KMS-11 (cell line): ENCODE results near the gene PCSK5.

Experiments
- H2AFZ ChIP-seq: fragments of 200-600 bp; sonication (generic); 2 replicates; pipeline ENCODE4 v1.6.1; 2016; ENCODE audit warnings: antibody characterized with exemption, mixed run types, low read depth
- H3K27ac ChIP-seq: fragments of 200-600 bp; sonication (generic); 2 replicates; pipeline ENCODE4 v1.6.1; 2016; ENCODE audit warnings: mild to moderate bottlenecking, mixed run types
- H3K27me3 ChIP-seq: fragments of 200-600 bp; sonication (generic); 2 replicates; pipeline ENCODE4 v1.6.1; 2017; ENCODE audit warnings: mild to moderate bottlenecking, low read depth, mixed run types, moderate library complexity; ENCODE audit not compliant: insufficient read depth
- H3K36me3 ChIP-seq: fragments of 200-600 bp; sonication (generic); 2 replicates; pipeline ENCODE4 v1.6.1; 2017; ENCODE audit warnings: mild to moderate bottlenecking, mixed run types; ENCODE audit not compliant: insufficient read depth
- H3K4me1 ChIP-seq: fragments of 200-600 bp; sonication (generic); 2 replicates; pipeline ENCODE4 v1.6.1; 2016; ENCODE audit warnings: mild to moderate bottlenecking, low read depth, mixed run types; ENCODE audit not compliant: poor library complexity, severe bottlenecking
- H3K4me2 ChIP-seq: fragments of 200-600 bp; sonication (generic); 2 replicates; pipeline ENCODE4 v1.7.0; 2016; ENCODE audit warnings: mild to moderate bottlenecking, mixed run types
- H3K4me3 ChIP-seq: fragments of 200-600 bp; sonication (generic); IDR thresholded peaks from 2 replicates; pipeline ENCODE4 v1.6.1; 2017; ENCODE audit warnings: low read depth, low read length, mixed read lengths; ENCODE audit not compliant: insufficient read depth
- H3K79me2 ChIP-seq: fragments of 200-600 bp; sonication (generic); 2 replicates; pipeline ENCODE4 v1.6.1; 2016; ENCODE audit warnings: low read depth, mixed run types; ENCODE audit not compliant: insufficient read depth
- H3K9ac ChIP-seq: fragments of 200-600 bp; sonication (generic); 2 replicates; pipeline ENCODE4 v1.6.1; 2016; ENCODE audit warnings: mild to moderate bottlenecking, mixed run types
- H4K20me1 ChIP-seq: fragments of 200-600 bp; sonication (generic); 2 replicates; pipeline ENCODE4 v1.6.1; 2016; ENCODE audit warnings: mild to moderate bottlenecking, mixed run types; ENCODE audit not compliant: insufficient read depth
- TF ChIP-seq, protein P1 (sequence below): fragments of 200-600 bp; sonication (generic); conservative IDR thresholded peaks from 2 replicates; pipeline ENCODE4 v1.6.1; 2017; ENCODE audit warnings: low read depth, mild to moderate bottlenecking, antibody characterized with exemption, low read length, moderate library complexity, mixed read lengths

PCSK5 gene

GRCh38 chr9:75878488-75878860, 12.0 kb upstream of the PCSK5 start:
- H4K20me1 ChIP-seq, result no peaks in the 10 kb centered on the region
- no peaks in the 10 kb centered on the region for H3K36me3 ChIP-seq
- TF ChIP-seq, protein P1, sequence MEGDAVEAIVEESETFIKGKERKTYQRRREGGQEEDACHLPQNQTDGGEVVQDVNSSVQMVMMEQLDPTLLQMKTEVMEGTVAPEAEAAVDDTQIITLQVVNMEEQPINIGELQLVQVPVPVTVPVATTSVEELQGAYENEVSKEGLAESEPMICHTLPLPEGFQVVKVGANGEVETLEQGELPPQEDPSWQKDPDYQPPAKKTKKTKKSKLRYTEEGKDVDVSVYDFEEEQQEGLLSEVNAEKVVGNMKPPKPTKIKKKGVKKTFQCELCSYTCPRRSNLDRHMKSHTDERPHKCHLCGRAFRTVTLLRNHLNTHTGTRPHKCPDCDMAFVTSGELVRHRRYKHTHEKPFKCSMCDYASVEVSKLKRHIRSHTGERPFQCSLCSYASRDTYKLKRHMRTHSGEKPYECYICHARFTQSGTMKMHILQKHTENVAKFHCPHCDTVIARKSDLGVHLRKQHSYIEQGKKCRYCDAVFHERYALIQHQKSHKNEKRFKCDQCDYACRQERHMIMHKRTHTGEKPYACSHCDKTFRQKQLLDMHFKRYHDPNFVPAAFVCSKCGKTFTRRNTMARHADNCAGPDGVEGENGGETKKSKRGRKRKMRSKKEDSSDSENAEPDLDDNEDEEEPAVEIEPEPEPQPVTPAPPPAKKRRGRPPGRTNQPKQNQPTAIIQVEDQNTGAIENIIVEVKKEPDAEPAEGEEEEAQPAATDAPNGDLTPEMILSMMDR, result no peak
- no peaks in the 10 kb centered on the region for H3K27me3 ChIP-seq
- H3K9ac ChIP-seq, result no peak overlapping the region
- no peaks in the 10 kb centered on the region for H3K4me1 ChIP-seq
- H3K27ac ChIP-seq, result no peak overlapping the region
- H3K4me2 ChIP-seq, result no peak overlapping the region
- H3K4me3 ChIP-seq, result no peak overlapping the region
- no peak overlapping the region for H2AFZ ChIP-seq
- H3K79me2 ChIP-seq, result no peaks in the 10 kb centered on the region

DNA sequence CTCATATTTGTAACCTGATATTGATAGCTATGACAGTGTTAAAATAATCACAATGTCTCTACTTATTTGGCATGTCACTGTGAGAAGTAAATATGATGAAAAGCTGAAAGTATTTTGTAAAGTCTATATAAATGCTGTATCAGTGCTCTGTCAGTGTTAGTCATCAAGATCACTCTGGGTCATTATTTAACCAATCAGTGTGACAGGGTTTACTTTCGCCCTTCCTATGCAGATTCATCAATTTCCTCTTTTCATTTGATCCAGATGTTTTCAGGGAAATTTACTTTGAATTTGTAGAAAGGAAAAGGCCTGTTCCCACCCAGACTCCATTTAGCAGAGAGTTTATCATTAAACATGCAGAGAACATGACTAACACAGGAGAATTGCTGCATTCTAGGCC, 9.9 kb upstream of the PCSK5 start:
- no peaks in the 10 kb centered on the region for H4K20me1 ChIP-seq
- no peaks in the 10 kb centered on the region for H3K27me3 ChIP-seq
- H3K27ac ChIP-seq, result no peak overlapping the region
- H3K4me3 ChIP-seq, result no peak overlapping the region
- H2AFZ ChIP-seq, result no peak overlapping the region
- no peaks in the 10 kb centered on the region for H3K79me2 ChIP-seq
- H3K36me3 ChIP-seq, result no peaks in the 10 kb centered on the region
- H3K9ac ChIP-seq, result no peak overlapping the region
- TF ChIP-seq, protein P1, result no peak
- no peak overlapping the region for H3K4me2 ChIP-seq
- no peaks in the 10 kb centered on the region for H3K4me1 ChIP-seq

DNA sequence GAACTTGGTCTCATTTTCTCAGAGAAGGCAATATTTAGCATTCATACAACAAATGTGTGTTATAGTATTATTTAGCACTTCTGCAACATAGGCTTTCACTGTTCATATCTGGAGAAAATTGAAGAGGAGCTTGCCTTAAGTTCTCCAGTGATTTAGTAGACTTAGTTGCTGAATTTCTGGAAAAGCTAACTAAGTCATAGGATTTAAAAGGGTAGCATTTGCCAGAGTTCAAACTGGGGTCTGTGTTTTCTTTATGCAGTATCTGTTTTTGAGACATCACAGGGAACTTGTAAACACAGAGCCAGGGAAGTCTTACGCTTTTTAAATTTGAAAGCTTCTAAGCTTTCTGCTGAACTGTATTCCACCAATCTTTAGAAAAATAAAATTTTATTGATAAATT, 8.7 kb upstream of the PCSK5 start:
- H3K4me2 ChIP-seq, result no peak overlapping the region
- no peaks in the 10 kb centered on the region for H3K36me3 ChIP-seq
- no peak overlapping the region for H3K4me3 ChIP-seq
- H3K4me1 ChIP-seq, result no peaks in the 10 kb centered on the region
- no peaks in the 10 kb centered on the region for H3K27me3 ChIP-seq
- no peaks in the 10 kb centered on the region for H3K79me2 ChIP-seq
- H3K9ac ChIP-seq, result no peak overlapping the region
- no peak overlapping the region for H3K27ac ChIP-seq
- H2AFZ ChIP-seq, result no peak overlapping the region
- TF ChIP-seq, protein P1, result no peak
- H4K20me1 ChIP-seq, result no peaks in the 10 kb centered on the region

DNA sequence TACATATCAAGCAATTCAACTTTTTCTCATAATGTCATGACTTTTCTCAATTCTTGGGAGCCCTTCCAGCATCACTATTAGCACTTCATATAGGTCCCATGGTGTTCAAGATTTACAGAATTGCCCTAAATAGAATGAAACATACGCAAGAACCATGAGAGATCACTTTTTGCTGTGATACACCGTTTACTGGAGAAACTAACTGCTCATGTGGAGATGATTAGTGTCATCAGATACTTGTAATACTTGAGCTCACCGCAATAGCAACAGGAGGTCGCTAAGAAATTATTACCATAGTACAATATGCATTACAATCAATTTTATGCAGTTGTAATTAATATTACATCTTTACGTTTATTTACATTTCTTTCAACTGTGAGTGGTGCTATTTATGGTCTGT, 4.8 kb upstream of the PCSK5 start:
- H3K4me1 ChIP-seq, result no peaks in the 10 kb centered on the region
- H2AFZ ChIP-seq, result no peak overlapping the region
- no peak overlapping the region for H3K9ac ChIP-seq
- H3K4me3 ChIP-seq, result no peak overlapping the region
- H3K4me2 ChIP-seq, result no peak overlapping the region
- no peaks in the 10 kb centered on the region for H3K36me3 ChIP-seq
- no peak overlapping the region for H3K27ac ChIP-seq
- TF ChIP-seq, protein P1, result no peak
- no peaks in the 10 kb centered on the region for H4K20me1 ChIP-seq
- no peaks in the 10 kb centered on the region for H3K27me3 ChIP-seq
- no peaks in the 10 kb centered on the region for H3K79me2 ChIP-seq
